IPS-18c (cell line): ENCODE measurements around the gene FBXL14.

Experiments
- H3K4me3 ChIP-seq: 2 replicates; pipeline ENCODE4 v1.7.0; 2013; ENCODE audit warnings: low read depth, mild to moderate bottlenecking, low read length, moderate library complexity; ENCODE audit not compliant: insufficient read depth
- H3K9me3 ChIP-seq: one replicate; pipeline ENCODE4 v1.6.1; 2013; ENCODE audit warnings: mild to moderate bottlenecking, low read length, moderate library complexity; ENCODE audit not compliant: control insufficient read depth, insufficient read depth

FBXL14 gene

GRCh38 chr12:1582709-1583050, 11.7 kb downstream of the FBXL14 start:
- no peaks in the 10 kb centered on the region for H3K9me3 ChIP-seq
- H3K4me3 ChIP-seq: no peak overlapping the region

- no peak overlapping the region for H3K4me3 ChIP-seq
- H3K9me3 ChIP-seq: no peaks in the 10 kb centered on the region
Observed at GRCh38 chr12:1581973-1582708, 12.2 kb downstream of the FBXL14 start.

GRCh38 chr12:1580526-1580925, 13.9 kb downstream of the FBXL14 start:
- H3K9me3 ChIP-seq: no peaks in the 10 kb centered on the region
- H3K4me3 ChIP-seq: no peak overlapping the region

- H3K4me3 ChIP-seq: no peak overlapping the region
- H3K9me3 ChIP-seq: no peaks in the 10 kb centered on the region
Observed at GRCh38 chr12:1579651-1580435, 14.5 kb downstream of the FBXL14 start.

GRCh38 chr12:1576410-1577241, 17.8 kb downstream of the FBXL14 start:
- Histone ChIP-seq H3K4me3 (no peak overlapping the region), H3K9me3 (no peaks in the 10 kb centered on the region)

GRCh38 chr12:1575408-1576401, 18.7 kb downstream of the FBXL14 start:
- Histone ChIP-seq H3K9me3 (no peaks in the 10 kb centered on the region), H3K4me3 (no peak overlapping the region)

GRCh38 chr12:1574865-1575259, 19.5 kb downstream of the FBXL14 start:
- H3K4me3 ChIP-seq: no peak overlapping the region
- no peaks in the 10 kb centered on the region for H3K9me3 ChIP-seq

GRCh38 chr12:1573960-1574864, 20.2 kb downstream of the FBXL14 start:
- H3K9me3 ChIP-seq: no peaks in the 10 kb centered on the region
- H3K4me3 ChIP-seq: no peak overlapping the region

GRCh38 chr12:1572731-1573130, 21.6 kb downstream of the FBXL14 start:
- Histone ChIP-seq H3K4me3 (no peak overlapping the region), H3K9me3 (no peaks in the 10 kb centered on the region)

- Histone ChIP-seq H3K4me3 (no peak overlapping the region), H3K9me3 (no peaks in the 10 kb centered on the region)
Observed at GRCh38 chr12:1567852-1568251, 26.5 kb downstream of the FBXL14 start.

- no peaks in the 10 kb centered on the region for H3K9me3 ChIP-seq
- H3K4me3 ChIP-seq: no peak overlapping the region
Observed at GRCh38 chr12:1566449-1567135, 27.8 kb downstream of the FBXL14 start.

- Histone ChIP-seq H3K9me3 (no peaks in the 10 kb centered on the region), H3K4me3 (no peak overlapping the region)
Observed at GRCh38 chr12:1565172-1565571, 29.2 kb downstream of the FBXL14 start.

- Histone ChIP-seq H3K9me3 (no peaks in the 10 kb centered on the region), H3K4me3 (no peak overlapping the region)
Observed at GRCh38 chr12:1564067-1564466, 30.3 kb downstream of the FBXL14 start.

GRCh38 chr12:1562813-1563407, 31.5 kb downstream of the FBXL14 start:
- H3K4me3 ChIP-seq: no peak overlapping the region

GRCh38 chr12:1560704-1561103, 33.7 kb downstream of the FBXL14 start:
- no peaks in the 10 kb centered on the region for H3K9me3 ChIP-seq

More at GRCh38 chr12:1562813-1563407, 31.5 kb downstream of the FBXL14 start:
- H3K9me3 ChIP-seq: no peaks in the 10 kb centered on the region

More at GRCh38 chr12:1560704-1561103, 33.7 kb downstream of the FBXL14 start:
- no peak overlapping the region for H3K4me3 ChIP-seq
